NCI-H2227 (cell line): Measurements from ENCODE around the gene ARF6.

ENCODE experiments used
- DNase-seq: peaks from one replicate; lab custom pipeline; 2025; ENCODE audit not compliant: unreplicated experiment; lab: John Stamatoyannopoulos, UW

The ARF6 gene

DNA sequence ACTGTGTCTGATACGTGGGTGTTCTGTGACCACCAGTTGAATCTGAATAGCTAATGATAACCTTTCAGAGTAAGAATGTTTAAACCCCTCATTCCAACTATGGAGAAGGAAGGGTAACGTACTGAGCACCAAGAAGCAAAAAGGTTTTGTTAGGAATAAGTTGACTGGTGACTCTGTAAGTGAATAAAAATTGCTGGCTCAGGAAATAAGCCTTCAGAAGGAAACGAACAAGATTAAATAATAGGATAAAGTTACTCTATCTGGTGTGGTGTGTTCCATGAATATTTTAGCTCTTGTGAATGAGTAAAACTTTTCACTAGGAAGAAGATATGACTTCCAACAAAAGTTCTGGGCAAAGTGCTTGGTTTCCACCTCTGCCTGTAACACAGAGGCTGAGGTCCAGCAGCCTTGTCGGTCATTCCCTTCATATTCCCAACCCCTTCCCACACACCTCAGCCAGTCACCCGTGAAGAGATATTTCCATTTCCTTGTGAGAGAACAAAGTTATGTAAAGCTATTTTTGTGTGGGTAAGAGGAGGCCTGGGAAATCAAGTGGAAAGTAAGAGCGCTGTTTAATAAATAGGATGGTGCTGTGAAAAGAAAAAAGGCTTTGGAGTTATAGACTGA lies 47.1 kb downstream of the ARF6 start:
- DNase-seq, result no peak

- DNase-seq, result no peak
Observed at GRCh38 chr14:49940808-49941421, 48.0 kb downstream of the ARF6 start.

- DNase-seq, result no peak
Observed at GRCh38 chr14:49942090-49942489, 49.2 kb downstream of the ARF6 start.

- DNase-seq, result no peak
Observed at GRCh38 chr14:49944501-49944900, 51.6 kb downstream of the ARF6 start.

- DNase-seq, result no peak
Observed at GRCh38 chr14:49945448-49946319, 52.8 kb downstream of the ARF6 start.
